K562 (cell line): ENCODE measurements around the gene CNTN5. TPM values are rescaled to one million over a fixed set of nuclear protein-coding genes. Genes with fewer than 3 reads are reported as not detected.

Experiments
- ATAC-seq: fragments of 200-7000 bp; cut with Tn5 transposase; 3 replicates; pipeline ENCODE4 v1.9.1; 2020; ENCODE audit warnings: moderate library complexity
- BruUV-seq: library from RNA; stranded (reverse); fragments of 400-500 nt; replicated peaks from 2 replicates; lab custom pipeline; 2021; lab: Mats Ljungman, UMichigan
- CTCF ChIA-PET: fragments of 300-600 bp; formaldehyde crosslinking; extraction: SDS; loops from one replicate; lab custom pipeline; 2021; ENCODE audit warnings: low intra/inter-chr PET ratio; lab: Yijun Ruan, JAX
- POLR2A ChIA-PET: fragments of 300-600, 350-650 bp; sonication (Branson Sonifier 250); formaldehyde crosslinking; extraction: SDS; loops from one replicate; lab custom pipeline; 2021; ENCODE audit warnings: antibody characterized with exemption, inconsistent platforms; lab: Yijun Ruan, JAX
- DNase-seq, 4 experiments: peaks; one replicate each; pipeline versions ENCODE4 v3.0.0 to v3.0.0-alpha.2; 2011 to 2018; ENCODE audit warnings: low spot score in 3 of 4, mixed read lengths in 3 of 4; ENCODE audit errors: extremely low read depth in 1 of 4
- FAIRE-seq: peaks from 2 replicates; lab custom pipeline; 2011; peaks lifted over from hg19 to GRCh38; lab: Jason Lieb, UNC
- H2AFZ ChIP-seq: 2 replicates; pipeline ENCODE4 v1.6.0; 2011; ENCODE audit warnings: low read depth, low read length, control low read depth, inconsistent platforms
- H3K27ac ChIP-seq: fragments of 200-600 bp; 3 replicates; pipeline ENCODE4 v1.8.0; 2011; ENCODE audit warnings: low read depth, mild to moderate bottlenecking, control low read depth, inconsistent platforms, low read length, moderate library complexity, mixed read lengths; ENCODE audit errors: extremely low read depth
- H3K27me3 ChIP-seq, 2 experiments: fragments of 300-600 bp in 1 of 2; 2 replicates in 1 of 2; 3 replicates in 1 of 2; pipeline versions ENCODE4 v1.6.0 to v1.8.0; 2011; ENCODE audit warnings: inconsistent platforms in 2 of 2, low read length in 2 of 2, mild to moderate bottlenecking in 1 of 2, mixed read lengths in 1 of 2, moderate library complexity in 1 of 2; ENCODE audit not compliant: control insufficient read depth in 2 of 2, insufficient read depth in 2 of 2
- H3K36me3 ChIP-seq: fragments of 300-600 bp; 3 replicates; pipeline ENCODE4 v1.8.0; 2011; ENCODE audit warnings: mild to moderate bottlenecking, low read length, inconsistent platforms; ENCODE audit not compliant: control insufficient read depth, insufficient read depth
- H3K4me1 ChIP-seq, 2 experiments: fragments of 200-600 bp in 1 of 2; replicated peaks in 1 of 2; 2 replicates in 1 of 2; 3 replicates in 1 of 2; pipeline versions ENCODE4 v1.5.1 to v1.8.0; 2011; ENCODE audit warnings: inconsistent platforms in 2 of 2, low read length in 2 of 2, mild to moderate bottlenecking in 1 of 2, mixed read lengths in 1 of 2, moderate library complexity in 1 of 2; ENCODE audit not compliant: control insufficient read depth in 2 of 2, insufficient read depth in 2 of 2
- H3K4me2 ChIP-seq: 2 replicates; pipeline ENCODE4 v1.6.1; 2011; ENCODE audit warnings: low read length, control low read depth, inconsistent platforms, mixed read lengths; ENCODE audit not compliant: insufficient read depth
- H3K4me3 ChIP-seq: fragments of 200-600 bp; sonication (generic), shearing (Covaris generic); 2 replicates; pipeline ENCODE4 v1.5.1; 2016; ENCODE audit warnings: control low read depth, inconsistent platforms
- H3K79me2 ChIP-seq: fragments of 200-600 bp; 3 replicates; pipeline ENCODE4 v1.8.0; 2011; ENCODE audit warnings: low read length, inconsistent platforms; ENCODE audit not compliant: control insufficient read depth, insufficient read depth
- H3K9ac ChIP-seq, 2 experiments: 2 replicates each; pipeline versions ENCODE4 v1.6.0 to v1.6.1; 2011; ENCODE audit warnings: low read depth in 2 of 2, low read length in 2 of 2, control low read depth in 1 of 2, inconsistent platforms in 1 of 2, mild to moderate bottlenecking in 1 of 2, mixed read lengths in 1 of 2; ENCODE audit not compliant: insufficient read depth in 1 of 2
- H3K9me1 ChIP-seq: one replicate; pipeline ENCODE4 v1.6.0; 2011; ENCODE audit warnings: inconsistent platforms, mild to moderate bottlenecking, low read length, moderate library complexity; ENCODE audit not compliant: control insufficient read depth, insufficient read depth
- H3K9me3 ChIP-seq: replicated peaks from 2 replicates; pipeline ENCODE4 v1.5.1; 2011; ENCODE audit warnings: low read depth, low read length, inconsistent platforms; ENCODE audit not compliant: control insufficient read depth, insufficient read depth
- H4K20me1 ChIP-seq: replicated peaks from 2 replicates; pipeline ENCODE4 v1.6.1; 2011; ENCODE audit warnings: low read length, inconsistent platforms, mixed read lengths; ENCODE audit not compliant: control insufficient read depth, insufficient read depth
- CEBPB ChIP-seq: fragments of 450-650 bp; IDR thresholded peaks from 2 replicates; pipeline ENCODE4 v1.6.1; 2016; ENCODE audit warnings: missing genetic modification characterization, missing compliant biosample characterization
- EGR1 ChIP-seq: fragments of 450-650 bp; conservative IDR thresholded peaks from 2 replicates; pipeline ENCODE4 v1.6.1; 2017; ENCODE audit warnings: mild to moderate bottlenecking
- FOXK1 ChIP-seq: sonication (generic); formaldehyde crosslinking; IDR thresholded peaks from 2 replicates; pipeline ENCODE4 v1.8.0; 2022; ENCODE audit warnings: missing genetic modification reagents, mild to moderate bottlenecking, borderline replicate concordance
- MGA ChIP-seq: fragments of 450-650 bp; IDR thresholded peaks from 2 replicates; pipeline ENCODE4 v1.6.1; 2016; ENCODE audit warnings: mild to moderate bottlenecking, moderate library complexity
- SNIP1 ChIP-seq: fragments of 450-650 bp; IDR thresholded peaks from 2 replicates; pipeline ENCODE4 v1.7.1; 2017; ENCODE audit warnings: low read depth, mild to moderate bottlenecking
- WGBS: fragments of 100-300 bp; shearing (Covaris generic); methylation state at CpG from one replicate; pipeline ENCODE4 v1.1.6; 2016; ENCODE audit warnings: low coverage, mixed read lengths; ENCODE audit not compliant: insufficient coverage; ENCODE audit errors: missing lambda C conversion rate; 5-methylcytosine and 5-hydroxymethylcytosine counted together
- in situ Hi-C: fragments of 300-500 bp; cut with MboI; formaldehyde crosslinking; loops from 4 replicates; pipeline ENCODE4 v1.15.0; 2018; ENCODE audit warnings: inconsistent platforms, mixed read lengths
- intact Hi-C: fragments of 100-400 bp; cut with micrococcal nuclease; formaldehyde crosslinking; loops from 2 replicates; pipeline ENCODE4 v1.14.2; 2022
- polyA plus RNA-seq, 8 experiments: library from polyadenylated mRNA; depleted of rRNA in 4 of 8; stranded (reverse) in 5 of 8; unstranded in 3 of 8; fragments of >200 nt; fragmentation: Nextera tagmentation in 2 of 8; fragmentation: Illumina TruSeq in 1 of 8; extraction: Ambion mirVana in 2 of 8; extraction: Trizol in 1 of 8; gene quantifications; 2 replicates each; pipeline versions ENCODE4 v1.2.1 to v1.2.3, GENCODE V29; 2011 to 2014; ENCODE audit warnings: inconsistent platforms in 1 of 8, missing spikeins in 1 of 8
- total RNA-seq, 7 experiments: library from RNA; depleted of rRNA in 6 of 7; stranded (reverse); fragments of >200 nt in 6 of 7; fragmentation: Illumina TruSeq in 2 of 7; extraction: Trizol in 2 of 7; gene quantifications; 2 replicates each; pipeline versions ENCODE4 v1.2.1 to v1.2.3, GENCODE V29; 2011 to 2021; ENCODE audit warnings: low replicate concordance in 1 of 7

Gene CNTN5
- total and polyA plus RNA-seq, 9 of the 15 experiments (the other 6 are each of a cell fraction or from before 2014, with no cell fraction given), result 0.03 TPM; not detected in 8

- intact Hi-C loops (no loop called here), in situ Hi-C loops (no loop called here)
- H3K9me1 ChIP-seq, result no peaks in the 10 kb centered on the region
- no peak overlapping the region for H3K4me3 ChIP-seq
- FAIRE-seq (no peak), DNase-seq (no peak), ATAC-seq (no peak)
- no peak for TF ChIP-seq SNIP1
- no TSS peak for BruUV-seq
- H3K4me2 ChIP-seq, result no peak overlapping the region
- H3K27ac ChIP-seq, result no peak overlapping the region
- H3K9me3 ChIP-seq, result no peaks in the 10 kb centered on the region
- H3K36me3 ChIP-seq, result no peaks in the 10 kb centered on the region
- no peaks in the 10 kb centered on the region for H3K79me2 ChIP-seq
- no peak overlapping the region for H3K9ac ChIP-seq
- H4K20me1 ChIP-seq, result no peaks in the 10 kb centered on the region
- no peak overlapping the region for H2AFZ ChIP-seq
- ChIA-PET POLR2A (no interaction called here), CTCF (no interaction called here)
- H3K4me1 ChIP-seq, result no peaks in the 10 kb centered on the region
- 3% methylated on average over 2 of the region's 2 CpGs for WGBS
- no peaks in the 10 kb centered on the region for H3K27me3 ChIP-seq
Observed at GRCh38 chr11:100203789-100204188, 1183.0 kb downstream of the CNTN5 start.

- no peaks in the 10 kb centered on the region for H3K4me1 ChIP-seq
- 0% methylated on average over 2 of the region's 2 CpGs for WGBS
- H3K27ac ChIP-seq, result no peak overlapping the region
- no peak overlapping the region for H3K4me2 ChIP-seq
- no peak overlapping the region for H3K4me3 ChIP-seq
- no peaks in the 10 kb centered on the region for H3K27me3 ChIP-seq
- ChIA-PET POLR2A (no interaction called here), CTCF (no interaction called here)
- no peaks in the 10 kb centered on the region for H3K9me3 ChIP-seq
- H4K20me1 ChIP-seq, result no peaks in the 10 kb centered on the region
- in situ Hi-C loops (no loop called here), intact Hi-C loops (no loop called here)
- H3K79me2 ChIP-seq, result no peaks in the 10 kb centered on the region
- no peak for DNase-seq
- H3K9ac ChIP-seq, result no peak overlapping the region
- FAIRE-seq, result no peak
- no TSS peak for BruUV-seq
- no peaks in the 10 kb centered on the region for H3K9me1 ChIP-seq
- H2AFZ ChIP-seq, result no peak overlapping the region
- no peaks in the 10 kb centered on the region for H3K36me3 ChIP-seq
- no peak for ATAC-seq
- TF ChIP-seq EGR1 (no peak), MGA (no peak), FOXK1 (CRISPR knock-in tag) (no peak), CEBPB (tag) (no peak)
Observed at GRCh38 chr11:100205926-100206325, 1185.2 kb downstream of the CNTN5 start.
